PC-3 (cell line): ENCODE data around the gene JPH3. TPM values are rescaled to one million over a fixed set of nuclear protein-coding genes. Genes with fewer than 3 reads are reported as not detected.

ENCODE experiments used
- ATAC-seq: fragments of 200-7000 bp; cut with Tn5 transposase; 2 replicates; pipeline ENCODE4 v1.9.1; 2020; ENCODE audit warnings: mild to moderate bottlenecking, moderate library complexity
- BruUV-seq: library from RNA; stranded (reverse); fragments of 400-500 nt; replicated peaks from 2 replicates; lab custom pipeline; 2021; lab: Mats Ljungman, UMichigan
- CTCF ChIA-PET: fragments of 300-600 bp; sonication (Branson Sonifier 250); formaldehyde crosslinking; loops from one replicate; lab custom pipeline; 2022; ENCODE audit warnings: antibody characterized with exemption; lab: Charles Lee
- POLR2A ChIA-PET: fragments of 300-600 bp; sonication (Branson Sonifier 250); formaldehyde crosslinking; loops from one replicate; lab custom pipeline; 2022; ENCODE audit warnings: antibody characterized with exemption; ENCODE audit not compliant: unreplicated experiment; lab: Charles Lee
- DNase-seq: peaks from one replicate; pipeline ENCODE4 v3.0.0-alpha.2; 2015
- H2AFZ ChIP-seq: fragments of 300-600 bp; sonication (generic); 2 replicates; pipeline ENCODE4 v1.6.0; 2016; ENCODE audit warnings: antibody characterized with exemption, low read length
- H3F3A ChIP-seq: fragments of 300-600 bp; sonication (generic); one replicate; pipeline ENCODE4 v1.6.0; 2017; ENCODE audit warnings: antibody characterized with exemption, low read length, control low read depth, mild to moderate bottlenecking; ENCODE audit not compliant: unreplicated experiment
- H3K27ac ChIP-seq: fragments of 300-600 bp; sonication (generic); 2 replicates; pipeline ENCODE4 v1.5.1; 2016; ENCODE audit warnings: mild to moderate bottlenecking, low read length
- H3K27me3 ChIP-seq: fragments of 300-600 bp; sonication (generic); 2 replicates; pipeline ENCODE4 v1.6.1; 2016; ENCODE audit warnings: low read length, mixed read lengths
- H3K36me3 ChIP-seq: fragments of 300-600 bp; sonication (generic); 2 replicates; pipeline ENCODE4 v1.6.1; 2016; ENCODE audit warnings: low read depth, mixed run types, low read length, mixed read lengths
- H3K4me1 ChIP-seq: fragments of 300-600 bp; sonication (generic); 2 replicates; pipeline ENCODE4 v1.5.1; 2016; ENCODE audit warnings: low read length; ENCODE audit not compliant: insufficient read depth
- H3K4me2 ChIP-seq: fragments of 300-600 bp; sonication (generic); 2 replicates; pipeline ENCODE4 v1.6.0; 2016; ENCODE audit warnings: low read length
- H3K4me3 ChIP-seq: fragments of 300-600 bp; sonication (generic); 2 replicates; pipeline ENCODE4 v1.5.1; 2016; ENCODE audit warnings: mild to moderate bottlenecking, low read length, mixed read lengths
- H3K79me2 ChIP-seq: fragments of 300-600 bp; sonication (generic); 2 replicates; pipeline ENCODE4 v1.6.1; 2017; ENCODE audit warnings: low read length, mixed read lengths
- H3K9ac ChIP-seq: fragments of 300-600 bp; sonication (generic); 2 replicates; pipeline ENCODE4 v1.6.0; 2016; ENCODE audit warnings: mild to moderate bottlenecking, low read length
- H3K9me2 ChIP-seq: fragments of 300-600 bp; sonication (generic); replicated peaks from 2 replicates; pipeline ENCODE4 v1.6.1; 2016; ENCODE audit warnings: mixed run types, low read length, mixed read lengths
- H3K9me3 ChIP-seq: fragments of 300-600 bp; sonication (generic); 2 replicates; pipeline ENCODE4 v1.6.1; 2016; ENCODE audit warnings: low read length, mixed read lengths
- H4K20me1 ChIP-seq: fragments of 300-600 bp; sonication (generic); 2 replicates; pipeline ENCODE4 v1.6.1; 2016; ENCODE audit warnings: low read length, mixed read lengths
- CTCF ChIP-seq: fragments of 300-600 bp; sonication (generic); conservative IDR thresholded peaks from 2 replicates; pipeline ENCODE4 v1.5.1; 2017; ENCODE audit warnings: antibody characterized with exemption, low read depth, mild to moderate bottlenecking, low read length
- EZH2 ChIP-seq: fragments of 300-600 bp; sonication (generic); IDR thresholded peaks from one replicate; pipeline ENCODE4 v1.6.1; 2017; ENCODE audit warnings: antibody characterized with exemption, mild to moderate bottlenecking, low read length; ENCODE audit not compliant: unreplicated experiment
- EZH2phosphoT487 ChIP-seq: fragments of 300-600 bp; sonication (generic); IDR thresholded peaks from 2 replicates; pipeline ENCODE4 v1.6.1; 2018; ENCODE audit warnings: mild to moderate bottlenecking, antibody characterized with exemption, low read length, borderline replicate concordance
- intact Hi-C: fragments of 100-400 bp; cut with micrococcal nuclease; formaldehyde crosslinking; loops from 2 replicates; pipeline ENCODE4 v1.9.0; 2023
- total RNA-seq: library from RNA; depleted of rRNA; stranded (reverse); fragments of >200 nt; gene quantifications from 2 replicates; pipeline ENCODE4 v1.2.3, GENCODE V29; 2014

Gene JPH3
- total RNA-seq, 1 experiment from 2014 or later, result not detected

- Histone ChIP-seq H3K4me2 (no peak overlapping the region), H3K4me1 (no peaks in the 10 kb centered on the region), H3K9ac (no peak overlapping the region), H3K79me2 (no peaks in the 10 kb centered on the region), H4K20me1 (no peaks in the 10 kb centered on the region), H3F3A (no peaks in the 10 kb centered on the region), H3K27me3 (no peaks in the 10 kb centered on the region), H3K36me3 (no peaks in the 10 kb centered on the region), H3K9me2 (no peaks in the 10 kb centered on the region), H2AFZ (no peak overlapping the region), H3K27ac (no peak overlapping the region), H3K9me3 (no peaks in the 10 kb centered on the region), H3K4me3 (no peak overlapping the region)
- TF ChIP-seq EZH2phosphoT487, result no peak
- no peak for TF ChIP-seq EZH2
- no peak for TF ChIP-seq CTCF
- DNase-seq, result no peak
- ATAC-seq, result no peak
- BruUV-seq, result no TSS peak
- ChIA-PET POLR2A (no interaction called here), CTCF (no interaction called here)
- intact Hi-C loops, result no loop called here
Observed at GRCh38 chr16:87616556-87616955, 14.2 kb downstream of the JPH3 start.

- Histone ChIP-seq H3K9me3 (no peaks in the 10 kb centered on the region), H3F3A (no peaks in the 10 kb centered on the region), H4K20me1 (no peaks in the 10 kb centered on the region), H3K9ac (no peak overlapping the region), H3K79me2 (no peaks in the 10 kb centered on the region), H3K27ac (no peak overlapping the region), H3K27me3 (no peaks in the 10 kb centered on the region), H2AFZ (no peak overlapping the region), H3K4me2 (no peak overlapping the region), H3K4me3 (no peak overlapping the region), H3K36me3 (no peaks in the 10 kb centered on the region), H3K4me1 (no peaks in the 10 kb centered on the region), H3K9me2 (no peaks in the 10 kb centered on the region)
- no peak for DNase-seq
- intact Hi-C loops, result no loop called here
- ChIA-PET POLR2A (no interaction called here), CTCF (no interaction called here)
- ATAC-seq, result no peak
- BruUV-seq, result no TSS peak
- TF ChIP-seq EZH2phosphoT487 (no peak), EZH2 (no peak), CTCF (no peak)
Observed at GRCh38 chr16:87618216-87618615, 15.9 kb downstream of the JPH3 start.

- Histone ChIP-seq H3K27ac (no peak overlapping the region), H3F3A (no peaks in the 10 kb centered on the region), H3K27me3 (no peaks in the 10 kb centered on the region), H3K4me3 (no peak overlapping the region), H3K4me1 (no peaks in the 10 kb centered on the region), H4K20me1 (no peaks in the 10 kb centered on the region), H2AFZ (no peak overlapping the region), H3K9me2 (no peaks in the 10 kb centered on the region), H3K4me2 (no peak overlapping the region), H3K36me3 (no peaks in the 10 kb centered on the region), H3K9ac (no peak overlapping the region), H3K9me3 (no peaks in the 10 kb centered on the region), H3K79me2 (no peaks in the 10 kb centered on the region)
- ChIA-PET POLR2A (no interaction called here), CTCF (no interaction called here)
- ATAC-seq (no peak), DNase-seq (no peak)
- TF ChIP-seq EZH2phosphoT487, result no peak
- no peak for TF ChIP-seq CTCF
- TF ChIP-seq EZH2, result no peak
- no TSS peak for BruUV-seq
- intact Hi-C loops, result no loop called here
Observed at GRCh38 chr16:87619360-87620200, 17.3 kb downstream of the JPH3 start.
